HUES6 (cell line): ENCODE results near the gene DTYMK.
"Not testable (repeated sequence)": the region's sequence is repeated elsewhere in the genome, so short reads cannot be mapped to it uniquely, and the experiment has no call there.

Experiments used
- H3K27ac ChIP-seq: 2 replicates; pipeline ENCODE4 v1.7.0; 2013; ENCODE audit warnings: low read depth, mild to moderate bottlenecking, low read length, inconsistent platforms
- H3K27me3 ChIP-seq: 2 replicates; pipeline ENCODE4 v1.6.1; 2013; ENCODE audit warnings: low read length; ENCODE audit not compliant: control insufficient read depth, insufficient read depth
- H3K36me3 ChIP-seq: 2 replicates; pipeline ENCODE4 v1.6.1; 2013; ENCODE audit warnings: low read length; ENCODE audit not compliant: control insufficient read depth, insufficient read depth
- H3K4me1 ChIP-seq: 2 replicates; pipeline ENCODE4 v1.6.1; 2013; ENCODE audit warnings: low read length; ENCODE audit not compliant: control insufficient read depth, insufficient read depth
- H3K4me3 ChIP-seq: 2 replicates; pipeline ENCODE4 v1.5.1; 2013; ENCODE audit warnings: low read depth, low read length
- H3K9ac ChIP-seq: one replicate; pipeline ENCODE4 v1.6.1; 2013; ENCODE audit warnings: mild to moderate bottlenecking, low read length
- H3K9me3 ChIP-seq: 2 replicates; pipeline ENCODE4 v1.6.1; 2013; ENCODE audit warnings: low read depth, low read length; ENCODE audit not compliant: control insufficient read depth, insufficient read depth

Gene DTYMK

GRCh38 chr2:241670333-241671110, 16.1 kb downstream of the DTYMK start:
- Histone ChIP-seq H3K9me3 (no peaks in the 10 kb centered on the region), H3K27me3 (no peaks in the 10 kb centered on the region), H3K27ac (no peak overlapping the region), H3K9ac (no peak overlapping the region), H3K36me3 (peaks cover 79% of the 10 kb centered on the region), H3K4me1 (no peaks in the 10 kb centered on the region), H3K4me3 (no peak overlapping the region)

- H3K4me3 ChIP-seq, result no peak overlapping the region
- no peak overlapping the region for H3K27ac ChIP-seq
- peaks cover 66% of the 10 kb centered on the region for H3K36me3 ChIP-seq
- H3K9ac ChIP-seq, result no peak overlapping the region
- no peaks in the 10 kb centered on the region for H3K9me3 ChIP-seq
- H3K27me3 ChIP-seq, result no peaks in the 10 kb centered on the region
- peaks cover 3% of the 10 kb centered on the region; the same call in 1 of the 2 replicates for H3K4me1 ChIP-seq
Measured at GRCh38 chr2:241668839-241669238, 17.8 kb downstream of the DTYMK start.

- H3K36me3 ChIP-seq, result peaks cover 65% of the 10 kb centered on the region
- H3K4me3 ChIP-seq, result no peak overlapping the region
- H3K9ac ChIP-seq, result no peak overlapping the region
- H3K27ac ChIP-seq, result no peak overlapping the region
- peaks cover 3% of the 10 kb centered on the region; the same call in 1 of the 2 replicates for H3K4me1 ChIP-seq
- H3K27me3 ChIP-seq, result no peaks in the 10 kb centered on the region
- H3K9me3 ChIP-seq, result no peaks in the 10 kb centered on the region
Measured at GRCh38 chr2:241668354-241668753, 18.3 kb downstream of the DTYMK start.

GRCh38 chr2:241666627-241667400, 19.8 kb downstream of the DTYMK start:
- no peak overlapping the region for H3K9ac ChIP-seq
- H3K27ac ChIP-seq, result no peak overlapping the region
- H3K36me3 ChIP-seq, result peaks cover 58% of the 10 kb centered on the region
- H3K9me3 ChIP-seq, result no peaks in the 10 kb centered on the region
- H3K4me1 ChIP-seq, result peaks cover 3% of the 10 kb centered on the region; the same call in 1 of the 2 replicates
- no peaks in the 10 kb centered on the region for H3K27me3 ChIP-seq
- H3K4me3 ChIP-seq, result no peak overlapping the region

- Histone ChIP-seq H3K36me3 (peaks cover 57% of the 10 kb centered on the region), H3K9me3 (no peaks in the 10 kb centered on the region), H3K27ac (no peak overlapping the region), H3K27me3 (no peaks in the 10 kb centered on the region), H3K9ac (no peak overlapping the region), H3K4me1 (peaks cover 3% of the 10 kb centered on the region; the same call in 1 of the 2 replicates), H3K4me3 (no peak overlapping the region)
Measured at GRCh38 chr2:241665731-241666440, 20.7 kb downstream of the DTYMK start.

- not testable (repeated sequence) for H3K27me3 ChIP-seq, H3K27ac ChIP-seq, H3K9me3 ChIP-seq, H3K4me3 ChIP-seq, H3K4me1 ChIP-seq, H3K9ac ChIP-seq
- H3K36me3 ChIP-seq, result peaks cover 52% of the 10 kb centered on the region
Measured at GRCh38 chr2:241662731-241663130, 23.9 kb downstream of the DTYMK start.

GRCh38 chr2:241660593-241661213, 25.9 kb downstream of the DTYMK start:
- H3K9me3 ChIP-seq, result no peaks in the 10 kb centered on the region
- no peak overlapping the region for H3K9ac ChIP-seq
- no peaks in the 10 kb centered on the region for H3K27me3 ChIP-seq
- H3K36me3 ChIP-seq, result peaks cover 56% of the 10 kb centered on the region
- H3K27ac ChIP-seq, result no peak overlapping the region
- no peak overlapping the region for H3K4me3 ChIP-seq
- peaks cover 3% of the 10 kb centered on the region; the same call in 1 of the 2 replicates for H3K4me1 ChIP-seq

GRCh38 chr2:241659150-241659739, 27.4 kb downstream of the DTYMK start:
- no peak overlapping the region for H3K27ac ChIP-seq
- no peak overlapping the region for H3K9ac ChIP-seq
- peaks cover 71% of the 10 kb centered on the region for H3K36me3 ChIP-seq
- no peaks in the 10 kb centered on the region for H3K9me3 ChIP-seq
- H3K4me1 ChIP-seq, result no peaks in the 10 kb centered on the region; the same call in 1 of the 2 replicates
- no peak overlapping the region for H3K4me3 ChIP-seq
- no peaks in the 10 kb centered on the region for H3K27me3 ChIP-seq

- Histone ChIP-seq H3K4me1 (no peaks in the 10 kb centered on the region; the same call in 1 of the 2 replicates), H3K9ac (no peak overlapping the region), H3K36me3 (peaks cover 76% of the 10 kb centered on the region), H3K27me3 (no peaks in the 10 kb centered on the region), H3K27ac (no peak overlapping the region), H3K4me3 (no peak overlapping the region), H3K9me3 (no peaks in the 10 kb centered on the region)
Measured at GRCh38 chr2:241658296-241658695, 28.3 kb downstream of the DTYMK start.

- Histone ChIP-seq H3K9ac (no peak overlapping the region), H3K36me3 (peaks cover 81% of the 10 kb centered on the region), H3K27me3 (no peaks in the 10 kb centered on the region)
Measured at GRCh38 chr2:241657786-241658254, 28.8 kb downstream of the DTYMK start.

More at GRCh38 chr2:241657786-241658254, 28.8 kb downstream of the DTYMK start:
- no peaks in the 10 kb centered on the region for H3K9me3 ChIP-seq
- H3K4me1 ChIP-seq, result no peaks in the 10 kb centered on the region; the same call in 1 of the 2 replicates
- no peak overlapping the region for H3K27ac ChIP-seq
- H3K4me3 ChIP-seq, result no peak overlapping the region
